Muscle layer of colon (tissue), 2 donors: ENCODE measurements around the gene LYRM4.

Experiments used
- H3K27ac ChIP-seq: one replicate; pipeline ENCODE4 v1.7.0; 2013; ENCODE audit warnings: low read depth, mild to moderate bottlenecking, low read length, moderate library complexity
- H3K27me3 ChIP-seq, 2 donors: one replicate each; pipeline ENCODE4 v1.7.0; 2013; ENCODE audit warnings: low read length in 2 of 2, mild to moderate bottlenecking in 2 of 2; ENCODE audit not compliant: insufficient read depth in 2 of 2, control insufficient read depth in 1 of 2
- H3K36me3 ChIP-seq: one replicate; pipeline ENCODE4 v1.7.0; 2013; ENCODE audit warnings: mild to moderate bottlenecking, low read length; ENCODE audit not compliant: insufficient read depth
- H3K4me1 ChIP-seq: one replicate; pipeline ENCODE4 v1.7.0; 2013; ENCODE audit warnings: mild to moderate bottlenecking, low read length; ENCODE audit not compliant: insufficient read depth
- H3K4me3 ChIP-seq, 2 donors: one replicate each; pipeline ENCODE4 v1.7.0; 2013; ENCODE audit warnings: low read length in 2 of 2, low read depth in 1 of 2, mild to moderate bottlenecking in 1 of 2, moderate library complexity in 1 of 2
- H3K9ac ChIP-seq: one replicate; pipeline ENCODE4 v1.7.0; 2013; ENCODE audit warnings: low read length
- H3K9me3 ChIP-seq: one replicate; pipeline ENCODE4 v1.7.0; 2013; ENCODE audit warnings: mild to moderate bottlenecking, low read length
- donor health status: abdominal sarcoma.
- donor health status: Adenocarcinoma of cecum.

The LYRM4 gene

DNA sequence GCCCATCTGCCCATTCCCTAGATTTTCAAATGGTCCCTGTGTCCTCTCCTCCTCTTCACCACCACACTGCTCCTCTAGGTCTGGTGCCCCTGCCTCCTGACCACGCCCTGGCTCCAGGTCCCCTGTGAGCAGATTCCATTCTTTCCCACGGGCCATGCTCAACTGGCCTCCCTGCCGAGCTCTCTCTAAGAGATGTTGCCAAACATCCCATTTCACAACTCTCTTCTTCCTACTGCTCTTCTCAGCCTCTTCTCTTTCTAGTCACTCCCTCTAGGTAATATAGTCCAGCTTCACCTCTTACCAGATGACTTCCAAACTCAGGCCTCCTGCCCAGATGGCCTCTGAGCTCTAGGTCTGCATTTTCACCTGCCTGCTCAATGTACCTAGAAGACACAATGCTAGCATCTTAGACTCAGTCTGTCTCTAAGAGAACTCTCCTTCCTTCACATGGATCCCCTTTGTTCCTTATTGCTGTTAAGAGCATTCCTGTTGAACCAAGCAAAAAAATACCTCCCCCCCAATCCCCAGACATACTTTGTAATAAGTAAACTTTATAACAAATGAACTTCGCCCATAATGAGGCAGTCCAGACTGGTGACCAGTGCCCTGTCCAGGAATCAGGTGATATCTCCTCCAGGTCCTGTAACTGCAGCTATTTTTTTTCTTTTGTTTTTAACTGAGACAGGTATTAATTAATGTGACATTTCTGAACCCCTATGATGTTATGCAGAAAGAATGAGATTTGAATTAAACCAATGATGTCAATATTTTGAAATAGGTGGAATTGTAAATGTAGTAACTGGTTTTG lies 79.0 kb downstream of the LYRM4 start:
- Histone ChIP-seq H3K9ac (no peak overlapping the region), H3K36me3 (no peaks in the 10 kb centered on the region), H3K9me3 (no peaks in the 10 kb centered on the region), H3K27ac (no peak overlapping the region), H3K27me3 (no peaks in the 10 kb centered on the region), H3K4me1 (no peaks in the 10 kb centered on the region), H3K4me3 (no peak overlapping the region)

DNA sequence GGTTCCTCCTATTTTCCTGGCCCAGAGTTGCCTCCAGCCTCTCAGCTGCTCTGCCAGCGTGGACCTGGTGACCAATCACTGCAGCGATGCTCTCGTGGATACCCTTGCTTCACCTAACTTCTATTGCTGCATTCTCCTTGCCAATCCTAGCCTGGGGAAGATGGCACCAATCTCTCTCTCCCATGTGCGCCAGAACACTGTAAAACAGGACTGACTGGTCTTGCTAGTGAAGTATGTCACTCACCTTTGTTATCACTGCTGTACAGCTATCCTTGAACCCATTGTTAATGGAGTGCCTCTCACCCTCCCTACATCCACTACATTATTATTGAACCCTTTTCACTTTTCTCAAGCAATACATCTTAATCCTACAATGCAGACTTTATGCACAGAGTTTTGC lies 80.1 kb downstream of the LYRM4 start:
- Histone ChIP-seq H3K4me3 (no peak overlapping the region), H3K27me3 (no peaks in the 10 kb centered on the region), H3K4me1 (no peaks in the 10 kb centered on the region), H3K9me3 (no peaks in the 10 kb centered on the region), H3K36me3 (no peaks in the 10 kb centered on the region), H3K27ac (no peak overlapping the region), H3K9ac (no peak overlapping the region)

DNA sequence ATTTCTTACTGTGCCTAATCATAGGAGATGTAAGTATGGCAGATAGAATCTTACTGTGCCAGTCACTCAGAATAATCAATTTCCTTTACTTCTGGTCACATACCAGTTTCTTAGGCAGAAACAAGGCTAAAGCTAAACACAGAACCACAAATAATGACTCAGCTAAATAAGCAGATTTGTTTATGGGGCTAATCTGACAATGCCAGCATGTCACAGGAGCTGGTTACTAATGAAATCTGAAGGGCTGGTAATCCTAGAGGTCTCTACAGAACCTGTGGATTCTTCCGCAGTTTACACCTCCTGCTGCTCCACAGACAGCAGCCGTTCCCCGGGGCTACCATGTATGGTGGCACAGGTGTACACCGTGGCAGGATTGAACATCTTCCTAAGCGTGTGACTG lies 80.8 kb downstream of the LYRM4 start:
- Histone ChIP-seq H3K4me1 (no peaks in the 10 kb centered on the region), H3K9ac (no peak overlapping the region), H3K27me3 (no peaks in the 10 kb centered on the region), H3K27ac (no peak overlapping the region), H3K4me3 (no peak overlapping the region), H3K9me3 (no peaks in the 10 kb centered on the region), H3K36me3 (no peaks in the 10 kb centered on the region)

DNA sequence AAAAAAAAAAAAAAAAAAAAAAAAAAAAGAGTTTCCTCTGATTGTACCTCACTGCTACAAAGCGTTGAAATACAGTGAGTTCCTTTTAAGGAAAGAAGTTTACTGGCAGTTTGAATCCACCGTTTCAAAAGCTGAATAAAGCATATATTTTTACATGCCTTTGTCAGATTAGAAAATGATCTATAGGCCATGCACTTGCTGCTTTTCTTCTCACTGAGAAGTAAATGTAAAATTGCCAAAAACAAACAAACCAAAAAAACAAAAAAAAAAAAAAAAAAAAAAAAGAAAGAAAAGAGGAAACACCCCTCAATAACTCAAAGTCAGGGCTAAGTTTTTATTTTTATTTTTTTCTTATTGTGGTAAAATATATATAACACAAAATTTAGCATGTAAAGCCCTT lies 81.9 kb downstream of the LYRM4 start:
- no peaks in the 10 kb centered on the region for H3K9me3 ChIP-seq
- H3K9ac ChIP-seq = no peak overlapping the region
- no peak overlapping the region for H3K27ac ChIP-seq
- H3K27me3 ChIP-seq = no peaks in the 10 kb centered on the region
- no peak overlapping the region for H3K4me3 ChIP-seq
- H3K4me1 ChIP-seq = no peaks in the 10 kb centered on the region
- no peaks in the 10 kb centered on the region for H3K36me3 ChIP-seq

DNA sequence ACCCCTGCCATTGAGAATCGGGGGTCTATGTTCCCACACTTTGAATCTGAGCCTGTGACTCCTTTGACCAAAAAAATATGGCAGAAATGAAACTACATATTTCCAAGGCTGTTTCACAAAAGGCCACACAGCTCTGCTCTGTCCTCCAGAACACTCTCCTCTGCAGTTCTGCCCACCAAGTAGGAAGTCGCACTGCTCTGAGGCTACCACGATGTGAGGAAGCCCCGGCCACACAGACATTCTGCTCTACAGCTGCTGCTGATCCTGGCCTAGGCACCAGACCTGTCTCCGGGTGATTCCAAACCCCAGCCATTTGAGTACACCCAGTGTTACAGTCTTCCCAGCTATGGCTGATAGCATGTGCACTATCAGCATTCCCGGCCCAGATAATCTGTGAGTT lies 85.1 kb downstream of the LYRM4 start:
- H3K4me1 ChIP-seq = no peaks in the 10 kb centered on the region
- H3K4me3 ChIP-seq = no peak overlapping the region
- H3K9ac ChIP-seq = no peak overlapping the region
- no peaks in the 10 kb centered on the region for H3K9me3 ChIP-seq
- no peaks in the 10 kb centered on the region for H3K27me3 ChIP-seq
- H3K36me3 ChIP-seq = no peaks in the 10 kb centered on the region
- no peak overlapping the region for H3K27ac ChIP-seq

DNA sequence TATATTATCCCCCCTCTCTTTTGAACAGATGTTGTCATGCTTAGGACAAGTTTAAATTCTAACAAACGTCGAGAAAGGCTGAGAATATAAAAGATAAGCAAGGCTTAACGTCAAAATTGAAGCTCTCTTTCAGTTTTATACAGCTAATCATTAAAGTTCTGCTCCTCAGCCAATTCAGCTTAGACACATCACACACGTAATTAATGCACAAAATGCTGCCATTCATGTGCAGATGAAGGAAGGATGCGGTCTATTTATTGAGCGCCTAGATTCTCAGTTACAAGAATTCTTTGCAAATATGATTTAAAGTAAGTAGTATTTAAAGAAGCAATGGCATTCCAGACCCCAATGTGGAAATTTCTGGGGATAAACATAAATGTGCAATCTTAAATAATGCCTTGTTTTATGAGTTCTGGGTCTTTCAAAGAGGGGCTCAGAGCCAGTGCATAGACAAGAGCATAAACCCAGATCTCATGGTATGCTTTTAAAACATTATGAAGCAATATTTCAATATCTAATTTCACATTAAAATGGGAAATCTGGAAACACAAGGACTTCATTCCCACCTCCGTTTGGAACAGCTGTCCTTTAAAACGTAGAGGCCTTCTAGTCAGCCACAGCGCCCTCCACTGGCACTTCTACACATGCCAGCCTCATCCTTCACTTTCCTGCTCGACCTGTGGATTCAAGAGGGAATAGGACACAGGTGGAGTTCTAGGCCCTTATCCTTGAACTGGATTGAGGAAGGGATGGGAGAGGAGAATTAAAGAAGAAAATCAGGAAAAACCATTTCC lies 85.8 kb downstream of the LYRM4 start:
- no peak overlapping the region for H3K27ac ChIP-seq
- no peak overlapping the region for H3K9ac ChIP-seq
- H3K4me3 ChIP-seq = no peak overlapping the region
- H3K36me3 ChIP-seq = no peaks in the 10 kb centered on the region
- no peaks in the 10 kb centered on the region for H3K4me1 ChIP-seq
- no peaks in the 10 kb centered on the region for H3K27me3 ChIP-seq
- H3K9me3 ChIP-seq = no peaks in the 10 kb centered on the region

DNA sequence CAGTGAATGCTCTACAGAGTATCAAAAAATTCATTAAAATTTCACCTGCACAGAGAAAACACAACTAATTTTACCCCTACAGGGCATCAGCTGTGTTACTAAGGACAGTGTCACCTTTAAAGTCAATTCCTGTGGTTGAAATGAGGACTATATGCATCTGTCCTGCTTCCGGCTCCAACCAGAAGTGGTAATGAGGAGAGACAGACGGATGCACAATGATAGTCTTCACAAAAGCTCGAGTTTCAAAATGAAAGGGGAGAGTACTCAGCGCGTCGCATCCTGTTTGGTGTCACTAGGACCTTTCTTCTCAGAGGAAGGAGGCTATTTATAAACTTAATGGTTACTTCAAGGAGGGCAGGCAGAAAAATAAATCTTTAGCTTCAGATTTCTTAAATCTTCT lies 86.5 kb downstream of the LYRM4 start:
- Histone ChIP-seq H3K4me1 (no peaks in the 10 kb centered on the region), H3K9ac (no peak overlapping the region), H3K36me3 (no peaks in the 10 kb centered on the region), H3K9me3 (no peaks in the 10 kb centered on the region), H3K27ac (no peak overlapping the region), H3K27me3 (no peaks in the 10 kb centered on the region), H3K4me3 (no peak overlapping the region)

DNA sequence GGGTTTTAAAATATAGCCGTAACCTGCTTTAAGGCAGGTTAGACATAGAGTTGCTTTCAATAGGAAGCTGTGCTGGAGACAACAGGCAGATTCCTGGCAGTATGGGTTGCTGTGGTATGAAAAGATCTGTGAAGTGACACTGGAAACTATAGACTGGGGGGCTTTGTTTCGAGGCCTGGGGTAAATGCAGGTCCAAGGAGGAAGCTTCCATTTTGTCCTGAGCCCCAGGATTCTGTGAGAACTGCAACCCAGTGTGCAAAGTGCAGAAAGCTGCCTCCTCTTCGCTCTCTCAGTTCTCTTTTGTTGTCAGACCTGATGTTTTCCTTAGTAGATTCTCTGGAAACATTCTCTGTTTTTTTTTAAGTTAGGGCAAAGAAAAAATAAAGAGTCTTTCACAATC lies 86.9 kb downstream of the LYRM4 start:
- no peaks in the 10 kb centered on the region for H3K4me1 ChIP-seq
- H3K36me3 ChIP-seq = no peaks in the 10 kb centered on the region
- H3K27me3 ChIP-seq = no peaks in the 10 kb centered on the region
- H3K9me3 ChIP-seq = no peaks in the 10 kb centered on the region
- no peak overlapping the region for H3K27ac ChIP-seq
- H3K4me3 ChIP-seq = no peak overlapping the region
- no peak overlapping the region for H3K9ac ChIP-seq

DNA sequence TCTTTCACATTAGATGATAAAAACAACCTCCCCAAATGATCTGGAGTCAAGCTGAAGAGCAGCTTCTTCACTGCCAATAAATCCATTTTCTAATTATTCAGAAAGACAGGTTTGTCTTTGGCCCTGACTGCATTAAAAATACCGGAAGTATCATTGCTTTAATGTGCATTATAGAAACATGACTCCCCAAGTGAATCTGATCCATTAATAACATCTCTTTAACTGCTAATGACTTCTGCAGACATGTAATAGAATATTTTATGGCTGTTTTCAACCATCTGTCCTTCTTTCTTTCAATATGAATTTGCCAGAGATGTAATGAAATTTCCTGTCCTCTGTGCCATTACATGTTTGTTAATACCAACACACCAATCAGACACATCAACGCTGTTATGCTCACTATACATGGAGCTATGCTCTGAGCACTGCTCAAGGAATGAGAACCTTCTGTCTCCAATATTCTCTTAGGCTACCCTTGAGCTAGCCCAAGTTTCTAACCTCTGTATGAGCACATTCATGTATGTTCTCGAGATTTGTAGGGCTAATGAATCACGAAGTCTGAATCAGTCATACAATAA lies 87.8 kb downstream of the LYRM4 start:
- Histone ChIP-seq H3K27me3 (no peaks in the 10 kb centered on the region), H3K4me1 (no peaks in the 10 kb centered on the region), H3K36me3 (no peaks in the 10 kb centered on the region), H3K27ac (no peak overlapping the region), H3K4me3 (no peak overlapping the region), H3K9me3 (no peaks in the 10 kb centered on the region), H3K9ac (no peak overlapping the region)

DNA sequence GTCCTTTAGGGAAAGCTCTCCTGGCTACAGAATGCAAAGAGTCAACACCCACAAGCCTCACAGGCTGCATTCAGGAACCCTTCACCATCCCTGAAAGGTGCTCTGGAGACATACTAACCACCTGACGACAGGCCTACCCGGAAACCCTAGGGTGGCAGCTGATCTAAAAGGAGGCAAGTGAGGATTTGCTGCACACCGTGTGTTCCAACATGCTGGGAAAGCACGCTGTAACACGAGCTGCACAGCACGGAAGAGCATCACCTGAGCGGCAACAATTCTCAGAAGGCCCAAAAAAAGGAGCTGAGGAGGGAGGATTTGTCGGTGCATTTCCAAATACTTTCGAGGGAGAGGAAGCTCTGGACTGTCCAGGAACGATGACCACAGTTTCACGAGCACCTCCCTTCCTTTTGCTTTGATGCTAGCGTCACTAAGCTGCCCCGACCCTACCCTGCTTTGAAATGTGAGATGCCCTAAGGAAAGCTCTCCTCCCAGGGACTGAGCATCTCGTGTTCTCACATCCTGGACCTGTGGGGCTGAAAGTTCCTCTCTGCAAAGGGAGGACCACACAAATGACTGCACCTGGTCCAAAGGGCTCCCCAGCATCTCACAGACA lies 88.6 kb downstream of the LYRM4 start:
- Histone ChIP-seq H3K4me1 (no peaks in the 10 kb centered on the region), H3K36me3 (no peaks in the 10 kb centered on the region), H3K9me3 (no peaks in the 10 kb centered on the region), H3K9ac (no peak overlapping the region), H3K4me3 (no peak overlapping the region), H3K27me3 (no peaks in the 10 kb centered on the region), H3K27ac (no peak overlapping the region)

DNA sequence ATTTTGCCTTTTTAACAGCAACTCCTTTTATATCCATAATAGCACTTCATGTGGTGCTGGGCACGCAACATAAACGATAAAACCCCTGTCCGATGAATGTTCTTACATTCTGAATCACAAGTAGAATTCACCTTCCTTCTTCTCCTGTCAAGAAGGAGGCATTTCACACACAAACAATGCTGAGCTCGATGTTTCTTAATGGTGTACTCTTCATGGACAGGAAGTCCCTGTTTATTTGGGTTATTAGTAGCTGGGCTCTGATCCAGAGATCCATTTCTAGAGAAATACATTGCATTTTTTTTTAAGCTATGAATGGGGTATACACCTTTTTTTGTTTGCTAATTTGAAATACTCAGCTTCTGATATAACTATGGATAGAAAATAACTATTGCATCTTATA lies 93.2 kb downstream of the LYRM4 start:
- H3K27ac ChIP-seq = no peak overlapping the region
- H3K9me3 ChIP-seq = no peaks in the 10 kb centered on the region
- no peaks in the 10 kb centered on the region for H3K27me3 ChIP-seq
- H3K36me3 ChIP-seq = no peaks in the 10 kb centered on the region
- no peaks in the 10 kb centered on the region for H3K4me1 ChIP-seq
- H3K9ac ChIP-seq = no peak overlapping the region
- no peak overlapping the region for H3K4me3 ChIP-seq
